GM23338 (cell line): ENCODE results near the gene EBNA1BP2. TPM values are rescaled to one million over a fixed set of nuclear protein-coding genes. Genes with fewer than 3 reads are reported as not detected.

Source experiments
- ATAC-seq: fragments of 200-7000 bp; cut with Tn5 transposase; 3 replicates; pipeline ENCODE4 v1.9.1; 2020
- DNase-seq: peaks from one replicate; pipeline ENCODE4 v3.0.0-alpha.2; 2015; ENCODE audit warnings: low spot score
- H2AFZ ChIP-seq: fragments of 200-600 bp; sonication (generic); 2 replicates; pipeline ENCODE4 v1.8.0; 2016; ENCODE audit warnings: antibody characterized with exemption, mild to moderate bottlenecking, moderate library complexity
- H3F3A ChIP-seq: fragments of 200-600 bp; sonication (generic); replicated peaks from 2 replicates; pipeline ENCODE4 v1.8.0; 2017; ENCODE audit warnings: antibody characterized with exemption, mixed run types, low read depth
- H3K27ac ChIP-seq: fragments of 200-600 bp; sonication (generic); 2 replicates; pipeline ENCODE4 v1.6.1; 2016; ENCODE audit warnings: low read depth
- H3K27me3 ChIP-seq: fragments of 200-600 bp; sonication (generic); 2 replicates; pipeline ENCODE4 v1.8.0; 2016; ENCODE audit warnings: mild to moderate bottlenecking, mixed run types, moderate library complexity; ENCODE audit not compliant: insufficient read depth
- H3K36me3 ChIP-seq: fragments of 200-600 bp; sonication (generic); 2 replicates; pipeline ENCODE4 v1.8.0; 2016; ENCODE audit warnings: mild to moderate bottlenecking; ENCODE audit not compliant: insufficient read depth
- H3K4me1 ChIP-seq: fragments of 200-600 bp; sonication (generic); 2 replicates; pipeline ENCODE4 v1.8.0; 2016; ENCODE audit warnings: mild to moderate bottlenecking, moderate library complexity; ENCODE audit not compliant: insufficient read depth
- H3K4me2 ChIP-seq: fragments of 200-600 bp; sonication (generic); 2 replicates; pipeline ENCODE4 v1.7.1; 2017; ENCODE audit warnings: mixed run types
- H3K4me3 ChIP-seq: fragments of 200-600 bp; sonication (generic); 2 replicates; pipeline ENCODE4 v1.6.1; 2016; ENCODE audit warnings: mixed run types
- H3K79me2 ChIP-seq: fragments of 200-600 bp; sonication (generic); replicated peaks from 2 replicates; pipeline ENCODE4 v1.8.0; 2017; ENCODE audit warnings: mild to moderate bottlenecking; ENCODE audit not compliant: insufficient read depth
- H3K9me2 ChIP-seq: fragments of 200-600 bp; sonication (generic); 2 replicates; pipeline ENCODE4 v1.8.0; 2017; ENCODE audit not compliant: insufficient read depth
- H4K20me1 ChIP-seq: fragments of 200-600 bp; sonication (generic); replicated peaks from 2 replicates; pipeline ENCODE4 v1.8.0; 2017; ENCODE audit warnings: mild to moderate bottlenecking; ENCODE audit not compliant: insufficient read depth
- H3K27ac Mint-ChIP-seq: 2 replicates; pipeline ENCODE4 v1.8.0; 2020; ENCODE audit warnings: inconsistent platforms, mild to moderate bottlenecking, moderate library complexity, mixed read lengths
- H3K27me3 Mint-ChIP-seq: 3 replicates; pipeline ENCODE4 v1.8.0; 2022; ENCODE audit warnings: low read depth, mild to moderate bottlenecking, moderate library complexity, mixed read lengths, inconsistent platforms; ENCODE audit not compliant: insufficient read depth, poor library complexity
- H3K36me3 Mint-ChIP-seq: 3 replicates; pipeline ENCODE4 v1.8.0; 2021; ENCODE audit warnings: low read depth, mild to moderate bottlenecking, inconsistent platforms, moderate library complexity, mixed read lengths
- H3K4me1 Mint-ChIP-seq: 3 replicates; pipeline ENCODE4 v1.8.0; 2020; ENCODE audit warnings: mild to moderate bottlenecking, inconsistent platforms, mixed read lengths
- H3K4me3 Mint-ChIP-seq: 3 replicates; pipeline ENCODE4 v1.8.0; 2021; ENCODE audit warnings: moderate library complexity, mild to moderate bottlenecking, inconsistent platforms, mixed read lengths
- H3K9me3 Mint-ChIP-seq: 3 replicates; pipeline ENCODE4 v1.8.0; 2020; ENCODE audit warnings: moderate library complexity, mild to moderate bottlenecking, inconsistent platforms, mixed read lengths
- POLR2AphosphoS5 ChIP-seq: IDR thresholded peaks from 2 replicates; pipeline ENCODE4 v1.6.1; 2016; ENCODE audit warnings: antibody characterized with exemption, low read depth
- ZNF114 ChIP-seq: fragments of 250-450 bp; sonication (Bioruptor Pico); IDR thresholded peaks from 2 replicates; pipeline ENCODE4 v1.5.0; 2020; ENCODE audit warnings: mild to moderate bottlenecking, moderate library complexity
- polyA plus RNA-seq: library from polyadenylated mRNA; unstranded; fragments of >200 nt; fragmentation: Nextera tagmentation; extraction: Ambion mirVana; gene quantifications from 2 replicates; pipeline ENCODE4 v1.2.1, GENCODE V29; 2016
- total RNA-seq: library from RNA; depleted of rRNA; stranded (reverse); fragments of >200 nt; shearing (Covaris generic); gene quantifications from 2 replicates; pipeline ENCODE4 v1.2.3, GENCODE V29; 2014
- TF ChIP-seq, protein P1 (sequence below): IDR thresholded peaks from one replicate; pipeline ENCODE4 v1.6.1; 2018; ENCODE audit warnings: antibody characterized with exemption; ENCODE audit not compliant: unreplicated experiment
- TF ChIP-seq, protein P2 (sequence below): fragments of 250-450 bp; sonication (Bioruptor Pico); IDR thresholded peaks from 2 replicates; pipeline ENCODE4 v1.5.0; 2020; ENCODE audit warnings: mild to moderate bottlenecking, moderate library complexity
- TF ChIP-seq, protein P3 (sequence below): IDR thresholded peaks from 2 replicates; pipeline ENCODE4 v1.6.1; 2016; ENCODE audit warnings: antibody characterized with exemption

The EBNA1BP2 gene
- total and polyA plus RNA-seq, 2 experiments from 2014 or later, result 130 to 249 TPM

DNA sequence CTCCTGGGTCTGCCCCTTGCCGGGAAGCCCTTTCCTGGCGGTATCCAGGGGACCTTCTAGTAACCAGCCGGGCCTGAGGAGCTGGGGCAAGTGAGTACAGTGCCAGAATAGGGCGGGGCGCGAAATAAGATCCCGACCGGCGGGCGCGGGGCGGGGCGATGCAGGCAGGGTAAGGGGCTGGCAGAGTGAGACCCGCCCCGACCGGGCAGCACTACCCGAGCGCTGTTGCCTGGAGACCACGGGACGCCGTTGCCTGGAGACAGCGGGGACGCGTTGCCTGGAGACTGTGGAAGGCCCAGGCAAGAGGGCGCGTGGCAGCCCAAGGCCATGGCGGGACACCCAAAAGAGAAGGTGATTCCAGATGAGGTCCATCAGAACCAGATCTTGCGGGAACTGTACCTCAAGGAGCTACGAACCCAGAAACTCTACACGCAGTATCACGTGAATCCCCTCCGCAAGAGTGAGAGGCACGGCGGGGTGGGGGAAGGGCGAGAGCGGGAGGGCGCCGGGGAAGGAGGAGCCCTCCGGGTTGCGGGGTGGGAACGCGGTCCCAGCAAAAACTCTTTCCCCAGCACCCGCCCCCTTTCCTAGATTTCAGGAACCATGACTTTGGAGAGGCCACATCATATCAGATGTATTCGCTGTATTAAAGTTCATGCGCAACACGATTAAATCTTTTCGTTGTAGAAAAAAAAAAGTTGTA is 24.3 kb downstream of the EBNA1BP2 start:
- peaks cover 17% of the 10 kb centered on the region for H3K4me1 ChIP-seq
- Mint-ChIP-seq H3K4me3 (peak overlapping the region; percentile 83), H3K27ac (no peak overlapping the region), H3K4me1 (peaks cover 27% of the 10 kb centered on the region), H3K36me3 (no peaks in the 10 kb centered on the region), H3K9me3 (no peaks in the 10 kb centered on the region), H3K27me3 (peaks cover 10% of the 10 kb centered on the region)
- peak; percentile 97 for ATAC-seq
- H3K27me3 ChIP-seq, result no peaks in the 10 kb centered on the region
- DNase-seq, result peak; percentile 99
- peak overlapping the region; percentile 77 for H3K4me2 ChIP-seq
- H3K36me3 ChIP-seq, result no peaks in the 10 kb centered on the region
- no peak overlapping the region for H3K27ac ChIP-seq
- H3K4me3 ChIP-seq, result peak overlapping the region; percentile 56
- peaks cover 10% of the 10 kb centered on the region; the same call in 1 of the 2 replicates for H3K9me2 ChIP-seq
- TF ChIP-seq, protein P1, sequence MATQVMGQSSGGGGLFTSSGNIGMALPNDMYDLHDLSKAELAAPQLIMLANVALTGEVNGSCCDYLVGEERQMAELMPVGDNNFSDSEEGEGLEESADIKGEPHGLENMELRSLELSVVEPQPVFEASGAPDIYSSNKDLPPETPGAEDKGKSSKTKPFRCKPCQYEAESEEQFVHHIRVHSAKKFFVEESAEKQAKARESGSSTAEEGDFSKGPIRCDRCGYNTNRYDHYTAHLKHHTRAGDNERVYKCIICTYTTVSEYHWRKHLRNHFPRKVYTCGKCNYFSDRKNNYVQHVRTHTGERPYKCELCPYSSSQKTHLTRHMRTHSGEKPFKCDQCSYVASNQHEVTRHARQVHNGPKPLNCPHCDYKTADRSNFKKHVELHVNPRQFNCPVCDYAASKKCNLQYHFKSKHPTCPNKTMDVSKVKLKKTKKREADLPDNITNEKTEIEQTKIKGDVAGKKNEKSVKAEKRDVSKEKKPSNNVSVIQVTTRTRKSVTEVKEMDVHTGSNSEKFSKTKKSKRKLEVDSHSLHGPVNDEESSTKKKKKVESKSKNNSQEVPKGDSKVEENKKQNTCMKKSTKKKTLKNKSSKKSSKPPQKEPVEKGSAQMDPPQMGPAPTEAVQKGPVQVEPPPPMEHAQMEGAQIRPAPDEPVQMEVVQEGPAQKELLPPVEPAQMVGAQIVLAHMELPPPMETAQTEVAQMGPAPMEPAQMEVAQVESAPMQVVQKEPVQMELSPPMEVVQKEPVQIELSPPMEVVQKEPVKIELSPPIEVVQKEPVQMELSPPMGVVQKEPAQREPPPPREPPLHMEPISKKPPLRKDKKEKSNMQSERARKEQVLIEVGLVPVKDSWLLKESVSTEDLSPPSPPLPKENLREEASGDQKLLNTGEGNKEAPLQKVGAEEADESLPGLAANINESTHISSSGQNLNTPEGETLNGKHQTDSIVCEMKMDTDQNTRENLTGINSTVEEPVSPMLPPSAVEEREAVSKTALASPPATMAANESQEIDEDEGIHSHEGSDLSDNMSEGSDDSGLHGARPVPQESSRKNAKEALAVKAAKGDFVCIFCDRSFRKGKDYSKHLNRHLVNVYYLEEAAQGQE, result no peak
- TF ChIP-seq ZNF114 (CRISPR knock-in tag), result no peak
- peak; percentile 50 for TF ChIP-seq POLR2AphosphoS5
- TF ChIP-seq, protein P2, sequence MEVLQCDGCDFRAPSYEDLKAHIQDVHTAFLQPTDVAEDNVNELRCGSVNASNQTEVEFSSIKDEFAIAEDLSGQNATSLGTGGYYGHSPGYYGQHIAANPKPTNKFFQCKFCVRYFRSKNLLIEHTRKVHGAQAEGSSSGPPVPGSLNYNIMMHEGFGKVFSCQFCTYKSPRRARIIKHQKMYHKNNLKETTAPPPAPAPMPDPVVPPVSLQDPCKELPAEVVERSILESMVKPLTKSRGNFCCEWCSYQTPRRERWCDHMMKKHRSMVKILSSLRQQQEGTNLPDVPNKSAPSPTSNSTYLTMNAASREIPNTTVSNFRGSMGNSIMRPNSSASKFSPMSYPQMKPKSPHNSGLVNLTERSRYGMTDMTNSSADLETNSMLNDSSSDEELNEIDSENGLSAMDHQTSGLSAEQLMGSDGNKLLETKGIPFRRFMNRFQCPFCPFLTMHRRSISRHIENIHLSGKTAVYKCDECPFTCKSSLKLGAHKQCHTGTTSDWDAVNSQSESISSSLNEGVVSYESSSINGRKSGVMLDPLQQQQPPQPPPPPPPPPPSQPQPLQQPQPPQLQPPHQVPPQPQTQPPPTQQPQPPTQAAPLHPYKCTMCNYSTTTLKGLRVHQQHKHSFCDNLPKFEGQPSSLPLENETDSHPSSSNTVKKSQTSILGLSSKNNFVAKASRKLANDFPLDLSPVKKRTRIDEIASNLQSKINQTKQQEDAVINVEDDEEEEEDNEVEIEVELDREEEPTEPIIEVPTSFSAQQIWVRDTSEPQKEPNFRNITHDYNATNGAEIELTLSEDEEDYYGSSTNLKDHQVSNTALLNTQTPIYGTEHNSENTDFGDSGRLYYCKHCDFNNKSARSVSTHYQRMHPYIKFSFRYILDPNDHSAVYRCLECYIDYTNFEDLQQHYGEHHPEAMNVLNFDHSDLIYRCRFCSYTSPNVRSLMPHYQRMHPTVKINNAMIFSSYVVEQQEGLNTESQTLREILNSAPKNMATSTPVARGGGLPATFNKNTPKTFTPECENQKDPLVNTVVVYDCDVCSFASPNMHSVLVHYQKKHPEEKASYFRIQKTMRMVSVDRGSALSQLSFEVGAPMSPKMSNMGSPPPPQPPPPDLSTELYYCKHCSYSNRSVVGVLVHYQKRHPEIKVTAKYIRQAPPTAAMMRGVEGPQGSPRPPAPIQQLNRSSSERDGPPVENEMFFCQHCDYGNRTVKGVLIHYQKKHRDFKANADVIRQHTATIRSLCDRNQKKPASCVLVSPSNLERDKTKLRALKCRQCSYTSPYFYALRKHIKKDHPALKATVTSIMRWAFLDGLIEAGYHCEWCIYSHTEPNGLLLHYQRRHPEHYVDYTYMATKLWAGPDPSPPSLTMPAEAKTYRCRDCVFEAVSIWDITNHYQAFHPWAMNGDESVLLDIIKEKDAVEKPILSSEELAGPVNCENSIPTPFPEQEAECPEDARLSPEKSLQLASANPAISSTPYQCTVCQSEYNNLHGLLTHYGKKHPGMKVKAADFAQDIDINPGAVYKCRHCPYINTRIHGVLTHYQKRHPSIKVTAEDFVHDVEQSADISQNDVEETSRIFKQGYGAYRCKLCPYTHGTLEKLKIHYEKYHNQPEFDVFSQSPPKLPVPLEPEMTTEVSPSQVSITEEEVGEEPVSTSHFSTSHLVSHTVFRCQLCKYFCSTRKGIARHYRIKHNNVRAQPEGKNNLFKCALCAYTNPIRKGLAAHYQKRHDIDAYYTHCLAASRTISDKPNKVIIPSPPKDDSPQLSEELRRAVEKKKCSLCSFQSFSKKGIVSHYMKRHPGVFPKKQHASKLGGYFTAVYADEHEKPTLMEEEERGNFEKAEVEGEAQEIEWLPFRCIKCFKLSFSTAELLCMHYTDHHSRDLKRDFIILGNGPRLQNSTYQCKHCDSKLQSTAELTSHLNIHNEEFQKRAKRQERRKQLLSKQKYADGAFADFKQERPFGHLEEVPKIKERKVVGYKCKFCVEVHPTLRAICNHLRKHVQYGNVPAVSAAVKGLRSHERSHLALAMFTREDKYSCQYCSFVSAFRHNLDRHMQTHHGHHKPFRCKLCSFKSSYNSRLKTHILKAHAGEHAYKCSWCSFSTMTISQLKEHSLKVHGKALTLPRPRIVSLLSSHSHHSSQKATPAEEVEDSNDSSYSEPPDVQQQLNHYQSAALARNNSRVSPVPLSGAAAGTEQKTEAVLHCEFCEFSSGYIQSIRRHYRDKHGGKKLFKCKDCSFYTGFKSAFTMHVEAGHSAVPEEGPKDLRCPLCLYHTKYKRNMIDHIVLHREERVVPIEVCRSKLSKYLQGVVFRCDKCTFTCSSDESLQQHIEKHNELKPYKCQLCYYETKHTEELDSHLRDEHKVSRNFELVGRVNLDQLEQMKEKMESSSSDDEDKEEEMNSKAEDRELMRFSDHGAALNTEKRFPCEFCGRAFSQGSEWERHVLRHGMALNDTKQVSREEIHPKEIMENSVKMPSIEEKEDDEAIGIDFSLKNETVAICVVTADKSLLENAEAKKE (CRISPR knock-in tag), result no peak
- TF ChIP-seq, protein P3, sequence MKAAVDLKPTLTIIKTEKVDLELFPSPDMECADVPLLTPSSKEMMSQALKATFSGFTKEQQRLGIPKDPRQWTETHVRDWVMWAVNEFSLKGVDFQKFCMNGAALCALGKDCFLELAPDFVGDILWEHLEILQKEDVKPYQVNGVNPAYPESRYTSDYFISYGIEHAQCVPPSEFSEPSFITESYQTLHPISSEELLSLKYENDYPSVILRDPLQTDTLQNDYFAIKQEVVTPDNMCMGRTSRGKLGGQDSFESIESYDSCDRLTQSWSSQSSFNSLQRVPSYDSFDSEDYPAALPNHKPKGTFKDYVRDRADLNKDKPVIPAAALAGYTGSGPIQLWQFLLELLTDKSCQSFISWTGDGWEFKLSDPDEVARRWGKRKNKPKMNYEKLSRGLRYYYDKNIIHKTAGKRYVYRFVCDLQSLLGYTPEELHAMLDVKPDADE, result peak; percentile 38; the same call in 1 of the 2 replicates
- H4K20me1 ChIP-seq, result no peaks in the 10 kb centered on the region
- no peak overlapping the region for H2AFZ ChIP-seq
- no peaks in the 10 kb centered on the region for H3K79me2 ChIP-seq
- 0 out of 2 replicates have a peak, but pooled peaks cover 3% of the 10 kb centered on the region for H3F3A ChIP-seq
